CD14-positive monocyte (primary cell): ENCODE results near the gene KIAA0319L. TPM values are rescaled to one million over a fixed set of nuclear protein-coding genes. Genes with fewer than 3 reads are reported as not detected.

ENCODE experiments used
- DNase-seq, 3 donors: peaks; one replicate each; pipeline ENCODE4 v3.0.0-alpha.2; 2011 to 2022
- H2AFZ ChIP-seq: 2 replicates; pipeline ENCODE4 v1.6.0; 2012; ENCODE audit warnings: mild to moderate bottlenecking, low read depth, low read length, inconsistent platforms; ENCODE audit not compliant: insufficient read depth, poor library complexity, severe bottlenecking
- H3K27ac ChIP-seq, 2 donors: 1 replicate in 1 of 2; 2 replicates in 1 of 2; pipeline ENCODE4 v1.5.1; 2012 to 2013; ENCODE audit warnings: low read length in 2 of 2, control low read depth in 1 of 2, inconsistent platforms in 1 of 2, low read depth in 1 of 2, mild to moderate bottlenecking in 1 of 2
- H3K27me3 ChIP-seq, 2 donors: one replicate each; pipeline versions ENCODE4 v1.6.0 to v1.6.1; 2011 to 2013; ENCODE audit warnings: low read length in 2 of 2; ENCODE audit not compliant: control insufficient read depth in 2 of 2, insufficient read depth in 2 of 2
- H3K36me3 ChIP-seq, 2 donors: replicated peaks in 1 of 2; 1 replicate in 1 of 2; 2 replicates in 1 of 2; pipeline versions ENCODE4 v1.5.1 to v1.6.1; 2012 to 2013; ENCODE audit warnings: low read length in 2 of 2, control low read depth in 1 of 2, inconsistent platforms in 1 of 2, mild to moderate bottlenecking in 1 of 2; ENCODE audit not compliant: insufficient read depth in 2 of 2, control insufficient read depth in 1 of 2
- H3K4me1 ChIP-seq, 2 donors: 1 replicate in 1 of 2; 2 replicates in 1 of 2; pipeline versions ENCODE4 v1.5.1 to v1.6.1; 2012 to 2013; ENCODE audit warnings: low read length in 2 of 2, control low read depth in 1 of 2, inconsistent platforms in 1 of 2, mild to moderate bottlenecking in 1 of 2, moderate library complexity in 1 of 2; ENCODE audit not compliant: insufficient read depth in 2 of 2, control insufficient read depth in 1 of 2
- H3K4me2 ChIP-seq: replicated peaks from 2 replicates; pipeline ENCODE3; 2012; ENCODE audit warnings: low read length, moderate library complexity, mild to moderate bottlenecking; ENCODE audit not compliant: poor library complexity, severe bottlenecking; ENCODE audit errors: extremely low read depth
- H3K4me3 ChIP-seq, 3 experiments: fragments of 200-600 bp in 1 of 3; sonication (generic) in 1 of 3; replicated peaks in 1 of 3; 1 replicate in 2 of 3; 2 replicates in 1 of 3; pipeline ENCODE4 v1.5.1; 2011 to 2013; ENCODE audit warnings: low read length in 3 of 3, mild to moderate bottlenecking in 3 of 3, control low read depth in 2 of 3, low read depth in 2 of 3, inconsistent platforms in 1 of 3, moderate library complexity in 1 of 3
- H3K79me2 ChIP-seq: 2 replicates; pipeline ENCODE4 v1.6.0; 2012; ENCODE audit warnings: mild to moderate bottlenecking, control low read depth, inconsistent platforms, low read length, moderate library complexity; ENCODE audit not compliant: insufficient read depth
- H3K9ac ChIP-seq: 2 replicates; pipeline ENCODE4 v1.6.0; 2017; ENCODE audit warnings: low read length, mild to moderate bottlenecking; ENCODE audit not compliant: insufficient read depth, poor library complexity, severe bottlenecking
- H3K9me3 ChIP-seq, 2 donors: replicated peaks in 1 of 2; 1 replicate in 1 of 2; 2 replicates in 1 of 2; pipeline versions ENCODE4 v1.5.1 to v1.6.1; 2012 to 2013; ENCODE audit warnings: low read length in 2 of 2, control low read depth in 1 of 2; ENCODE audit not compliant: control insufficient read depth in 1 of 2, insufficient read depth in 1 of 2
- H4K20me1 ChIP-seq: 2 replicates; pipeline ENCODE4 v1.6.0; 2012; ENCODE audit warnings: mild to moderate bottlenecking, low read length, control low read depth, moderate library complexity; ENCODE audit not compliant: insufficient read depth
- H3K27ac Mint-ChIP-seq, 7 donors: one replicate each; pipeline ENCODE4 v1.8.0; 2020; ENCODE audit warnings: mild to moderate bottlenecking in 7 of 7, mixed read lengths in 7 of 7, moderate library complexity in 6 of 7, inconsistent platforms in 2 of 7
- H3K27me3 Mint-ChIP-seq, 3 donors: one replicate each; pipeline ENCODE4 v1.8.0; 2021 to 2022; ENCODE audit warnings: low read depth in 3 of 3, mild to moderate bottlenecking in 3 of 3, mixed read lengths in 3 of 3, moderate library complexity in 3 of 3, inconsistent platforms in 1 of 3
- H3K36me3 Mint-ChIP-seq, 2 donors: one replicate each; pipeline ENCODE4 v1.8.0; 2020; ENCODE audit warnings: mixed read lengths in 2 of 2, inconsistent platforms in 1 of 2, mild to moderate bottlenecking in 1 of 2
- H3K4me1 Mint-ChIP-seq: one replicate; pipeline ENCODE4 v1.8.0; 2020; ENCODE audit warnings: mild to moderate bottlenecking, mixed read lengths
- H3K4me3 Mint-ChIP-seq, 2 donors: one replicate each; pipeline ENCODE4 v1.8.0; 2020; ENCODE audit warnings: mild to moderate bottlenecking in 2 of 2, mixed read lengths in 2 of 2, moderate library complexity in 1 of 2
- H3K9me3 Mint-ChIP-seq, 7 donors: one replicate each; pipeline ENCODE4 v1.8.0; 2020 to 2022; ENCODE audit warnings: mixed read lengths in 7 of 7, mild to moderate bottlenecking in 6 of 7, moderate library complexity in 6 of 7, inconsistent platforms in 2 of 7
- CTCF ChIP-seq: fragments of 200-600 bp; IDR thresholded peaks from one replicate; pipeline ENCODE4 v1.8.0; 2022; ENCODE audit warnings: antibody characterized with exemption, mild to moderate bottlenecking
- WGBS: methylation state at CpG from one replicate; pipeline ENCODE4 v1.1.5; 2013; ENCODE audit warnings: missing lambda C conversion rate; ENCODE audit not compliant: insufficient coverage; 5-methylcytosine and 5-hydroxymethylcytosine counted together
- intact Hi-C, 2 donors: fragments of 100-400 bp; cut with micrococcal nuclease; formaldehyde crosslinking; loops; one replicate each; pipeline versions ENCODE4 v1.15.0 to v1.15.1; 2023
- polyA plus RNA-seq, 3 donors: library from polyadenylated mRNA; depleted of rRNA in 1 of 3; unstranded in 2 of 3; stranded (reverse) in 1 of 3; fragments of 300-500 nt in 2 of 3; fragments of >200 nt in 1 of 3; fragmentation: Illumina TruSeq in 2 of 3; gene quantifications; 1 replicate in 2 of 3; 2 replicates in 1 of 3; pipeline ENCODE4 v1.2.3, GENCODE V29; 2012 to 2021

KIAA0319L gene
- polyA plus RNA-seq, 3 donors: 20.6 to 75.3 (median 28.6) TPM

DNA sequence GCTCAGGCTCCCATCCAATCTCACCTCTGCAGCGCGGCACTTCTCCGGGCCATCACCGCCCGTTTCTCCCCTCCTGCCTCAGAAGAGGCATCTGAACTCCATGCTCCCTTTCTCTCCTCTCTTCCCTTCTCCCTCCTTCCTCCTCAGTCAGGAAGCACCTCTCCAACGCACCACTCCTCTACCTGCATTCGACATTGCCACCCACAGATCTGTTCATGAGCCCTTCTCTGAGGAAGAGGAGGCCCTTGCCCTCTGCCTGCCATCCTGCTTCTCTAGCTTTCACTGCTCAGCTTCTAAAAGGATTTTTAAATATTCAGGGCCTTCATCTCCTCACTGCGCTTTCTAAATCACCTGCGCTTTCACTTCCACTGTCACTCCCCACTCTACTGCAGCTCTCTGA, 120.0 kb downstream of the KIAA0319L start:
- Histone ChIP-seq H3K4me1 (peaks cover 5 to 6% of the 10 kb centered on the region in 2 donors), H3K27ac (peak overlapping the region in 1 of 2 donors; percentile 33), H3K79me2 (peaks cover 20% of the 10 kb centered on the region), H3K27me3 (no peaks in the 10 kb centered on the region), H3K9me3 (no peaks in the 10 kb centered on the region), H3K4me2 (no peak overlapping the region), H3K9ac (no peak overlapping the region), H3K36me3 (peaks cover 95 to 98% of the 10 kb centered on the region in 2 donors), H3K4me3 (no peak overlapping the region), H2AFZ (no peak overlapping the region), H4K20me1 (peaks cover 6% of the 10 kb centered on the region)
- Mint-ChIP-seq H3K36me3 (peaks cover 93 to 98% of the 10 kb centered on the region in 2 donors), H3K27me3 (peaks cover 0 to 2% (median 2%) of the 10 kb centered on the region in 3 donors), H3K4me3 (no peak overlapping the region), H3K4me1 (peaks cover 16% of the 10 kb centered on the region), H3K27ac (peak overlapping the region in 5 of 7 donors; percentile 17 to 48 (median 32)), H3K9me3 (peaks cover 0 to 1% (median 0%) of the 10 kb centered on the region in 7 donors)
- no peak for TF ChIP-seq CTCF
- 99% methylated on average over 7 of the region's 9 CpGs for WGBS
- no peak for DNase-seq
- intact Hi-C loops: no loop called here

DNA sequence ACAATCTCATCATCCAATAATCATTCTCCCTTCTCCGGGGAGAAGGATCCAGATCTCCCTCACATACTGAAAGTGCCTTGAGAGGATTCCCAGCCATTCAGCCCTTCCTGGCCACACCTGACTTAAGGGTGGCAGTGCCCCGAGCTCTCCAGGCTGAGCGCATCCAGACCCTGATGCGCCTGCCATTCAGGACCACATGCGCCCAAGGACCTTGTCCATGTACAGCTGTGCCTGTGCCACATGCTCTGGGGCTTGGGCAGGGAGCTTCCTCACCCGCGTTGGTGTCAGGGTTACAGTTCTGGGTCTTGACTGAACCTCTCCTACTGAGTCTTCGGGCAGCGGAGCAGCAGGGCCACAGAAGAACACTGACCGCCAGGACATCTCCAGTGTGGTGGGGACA, 121.1 kb downstream of the KIAA0319L start:
- H3K27me3 ChIP-seq: no peaks in the 10 kb centered on the region
- H3K79me2 ChIP-seq: peaks cover 14% of the 10 kb centered on the region
- Mint-ChIP-seq H3K4me3 (no peak overlapping the region), H3K27ac (no peak overlapping the region), H3K36me3 (peaks cover 88 to 94% of the 10 kb centered on the region in 2 donors), H3K27me3 (peaks cover 0 to 2% (median 2%) of the 10 kb centered on the region in 3 donors), H3K4me1 (peaks cover 9% of the 10 kb centered on the region), H3K9me3 (peaks cover 0 to 1% (median 0%) of the 10 kb centered on the region in 7 donors)
- no peak overlapping the region for H2AFZ ChIP-seq
- no peaks in the 10 kb centered on the region for H3K4me1 ChIP-seq
- no peak for DNase-seq
- H3K4me3 ChIP-seq: no peak overlapping the region
- peaks cover 6% of the 10 kb centered on the region for H4K20me1 ChIP-seq
- no peak for TF ChIP-seq CTCF
- no peak overlapping the region for H3K4me2 ChIP-seq
- 92% methylated on average over 7 of the region's 10 CpGs for WGBS
- H3K9ac ChIP-seq: no peak overlapping the region
- no peaks in the 10 kb centered on the region for H3K9me3 ChIP-seq
- H3K27ac ChIP-seq: peak overlapping the region in 1 of 2 donors; percentile 33
- H3K36me3 ChIP-seq: peaks cover 89 to 90% of the 10 kb centered on the region in 2 donors
- intact Hi-C loops: no loop called here
